GM12878 (cell line): ENCODE data around the gene TTC23. TPM values are rescaled to one million over a fixed set of nuclear protein-coding genes. Genes with fewer than 3 reads are reported as not detected.

Experiments used
- ATAC-seq: fragments of 200-7000 bp; cut with Tn5 transposase; 3 replicates; pipeline ENCODE4 v1.9.1; 2020; ENCODE audit warnings: mild to moderate bottlenecking, moderate library complexity
- BruUV-seq: library from RNA; stranded (reverse); fragments of 400-500 nt; replicated peaks from 2 replicates; lab custom pipeline; 2021; lab: Mats Ljungman, UMichigan
- CTCF ChIA-PET: fragments of 300-600 bp; sonication (Branson Sonifier 250); formaldehyde crosslinking; extraction: SDS; loops from one replicate; lab custom pipeline; 2021; ENCODE audit warnings: inconsistent platforms; lab: Yijun Ruan, JAX
- POLR2A ChIA-PET: fragments of 350-600 bp; formaldehyde crosslinking; extraction: SDS; loops from one replicate; lab custom pipeline; 2021; ENCODE audit warnings: inconsistent platforms; lab: Charles Lee
- RAD21 ChIA-PET: fragments of 300-600 bp; sonication (Branson Sonifier 250); formaldehyde crosslinking; loops from one replicate; lab custom pipeline; 2023; ENCODE audit warnings: antibody characterized with exemption; ENCODE audit not compliant: unreplicated experiment; lab: Charles Lee
- SMC1A ChIA-PET: fragments of 300-600 bp; sonication (Branson Sonifier 250); formaldehyde crosslinking; loops from one replicate; lab custom pipeline; 2023; ENCODE audit not compliant: unreplicated experiment, uncharacterized antibody; lab: Charles Lee
- DNase-seq: peaks from one replicate; pipeline ENCODE4 v3.0.0-alpha.2; 2011; ENCODE audit warnings: low read depth, low spot score
- FAIRE-seq: peaks from 3 replicates; lab custom pipeline; 2011; peaks lifted over from hg19 to GRCh38; lab: Jason Lieb, UNC
- H2AFZ ChIP-seq: 2 replicates; pipeline ENCODE4 v1.6.0; 2011; ENCODE audit warnings: low read depth, low read length, control low read depth; ENCODE audit not compliant: control insufficient read depth
- H3K27ac ChIP-seq: 2 replicates; pipeline ENCODE4 v1.5.1; 2011; ENCODE audit warnings: control low read depth; ENCODE audit not compliant: control insufficient read depth, insufficient read depth
- H3K27me3 ChIP-seq, 2 experiments: replicated peaks in 1 of 2; 2 replicates each; pipeline versions ENCODE4 v1.6.0 to v1.6.1; 2011; ENCODE audit warnings: low read length in 1 of 2; ENCODE audit not compliant: control insufficient read depth in 2 of 2, insufficient read depth in 2 of 2
- H3K36me3 ChIP-seq, 2 experiments: 2 replicates each; pipeline ENCODE4 v1.5.1; 2011; ENCODE audit warnings: low read length in 1 of 2; ENCODE audit not compliant: control insufficient read depth in 2 of 2, insufficient read depth in 2 of 2
- H3K4me1 ChIP-seq: 2 replicates; pipeline ENCODE4 v1.6.1; 2011; ENCODE audit warnings: mild to moderate bottlenecking, low read length, moderate library complexity, mixed read lengths; ENCODE audit not compliant: control insufficient read depth, insufficient read depth
- H3K4me2 ChIP-seq: 2 replicates; pipeline ENCODE4 v1.6.0; 2011; ENCODE audit warnings: control low read depth; ENCODE audit not compliant: control insufficient read depth, insufficient read depth
- H3K4me3 ChIP-seq: fragments of 200-600 bp; sonication (generic); 2 replicates; pipeline ENCODE4 v1.5.1; 2016
- H3K79me2 ChIP-seq: 2 replicates; pipeline ENCODE4 v1.6.0; 2011; ENCODE audit warnings: low read length; ENCODE audit not compliant: control insufficient read depth, insufficient read depth
- H3K9ac ChIP-seq: 2 replicates; pipeline ENCODE4 v1.8.0; 2011; ENCODE audit warnings: low read length, control low read depth, mixed read lengths; ENCODE audit not compliant: control insufficient read depth, insufficient read depth
- H3K9me3 ChIP-seq: replicated peaks from 3 replicates; pipeline ENCODE4 v1.5.1; 2011; ENCODE audit warnings: mild to moderate bottlenecking, low read length; ENCODE audit not compliant: control insufficient read depth, insufficient read depth
- H4K20me1 ChIP-seq: 2 replicates; pipeline ENCODE4 v1.6.0; 2011; ENCODE audit not compliant: control insufficient read depth, insufficient read depth
- CEBPB ChIP-seq, 2 experiments: fragments of 150-350 bp in 1 of 2; IDR thresholded peaks; 2 replicates each; pipeline ENCODE4 v1.6.1; 2012 to 2014; ENCODE audit warnings: low read depth in 2 of 2, low read length in 2 of 2, borderline replicate concordance in 1 of 2, inconsistent platforms in 1 of 2
- CREB1 ChIP-seq: IDR thresholded peaks from 2 replicates; pipeline ENCODE4 v1.6.1; 2012; ENCODE audit warnings: low read depth, mild to moderate bottlenecking, inconsistent platforms
- FOS ChIP-seq: IDR thresholded peaks from 3 replicates; pipeline ENCODE4 v1.6.1; 2011; ENCODE audit warnings: borderline replicate concordance; ENCODE audit not compliant: insufficient read length; ENCODE audit errors: extremely low read depth
- KDM1A ChIP-seq: fragments of 200-600 bp; sonication (generic); IDR thresholded peaks from 2 replicates; pipeline ENCODE4 v1.6.1; 2016; ENCODE audit warnings: borderline replicate concordance
- LARP7 ChIP-seq: fragments of 450-650 bp; IDR thresholded peaks from 2 replicates; pipeline ENCODE4 v1.6.1; 2017; ENCODE audit warnings: mild to moderate bottlenecking
- PAX5 ChIP-seq: IDR thresholded peaks from 2 replicates; pipeline ENCODE4 v1.6.1; 2011; ENCODE audit warnings: low read depth, low read length, borderline replicate concordance
- RCOR1 ChIP-seq: conservative IDR thresholded peaks from 2 replicates; pipeline ENCODE4 v1.6.1; 2012; ENCODE audit warnings: low read depth, low read length, improper control_type of control experiment
- SMAD1 ChIP-seq: fragments of 450-650 bp; IDR thresholded peaks from 2 replicates; pipeline ENCODE4 v1.6.1; 2018; ENCODE audit warnings: mild to moderate bottlenecking, low read depth; ENCODE audit not compliant: partially characterized antibody
- YBX1 ChIP-seq: fragments of 450-650 bp; IDR thresholded peaks from 2 replicates; pipeline ENCODE4 v1.6.1; 2016; ENCODE audit warnings: antibody characterized with exemption
- ZNF622 ChIP-seq: fragments of 450-650 bp; IDR thresholded peaks from 2 replicates; pipeline ENCODE4 v1.6.1; 2017; ENCODE audit warnings: mild to moderate bottlenecking, inconsistent platforms
- WGBS: methylation state at CpG from one replicate; pipeline ENCODE4 v1.1.6; 2016; ENCODE audit warnings: low lambda C conversion rate; ENCODE audit not compliant: insufficient replicate concordance, insufficient coverage; ENCODE audit errors: missing lambda C conversion rate; 5-methylcytosine and 5-hydroxymethylcytosine counted together
- in situ Hi-C: fragments of 300-500 bp; cut with MboI; formaldehyde crosslinking; loops from 9 replicates; pipeline ENCODE4 v1.14.3; 2018; ENCODE audit warnings: mixed read lengths
- intact Hi-C: fragments of 100-400 bp; cut with micrococcal nuclease; formaldehyde crosslinking; loops from one replicate; pipeline ENCODE4 v1.14.2; 2022; ENCODE audit not compliant: unreplicated experiment
- polyA plus RNA-seq, 11 experiments: library from polyadenylated mRNA; depleted of rRNA in 4 of 11; unstranded in 6 of 11; stranded (reverse) in 5 of 11; fragments of >200 nt; fragmentation: Nextera tagmentation in 4 of 11; fragmentation: Illumina TruSeq in 1 of 11; extraction: Ambion mirVana in 4 of 11; extraction: Trizol in 1 of 11; gene quantifications; 1 replicate in 1 of 11; 2 replicates in 10 of 11; pipeline versions ENCODE4 v1.2.1 to v1.2.3, GENCODE V29; 2011 to 2016; ENCODE audit warnings: inconsistent platforms in 2 of 11, missing spikeins in 2 of 11, low read depth in 1 of 11
- total RNA-seq, 4 experiments: library from RNA; depleted of rRNA in 3 of 4; stranded (reverse); fragments of >200 nt in 3 of 4; fragmentation: Illumina TruSeq in 1 of 4; extraction: Trizol in 1 of 4; gene quantifications; 2 replicates each; pipeline versions ENCODE4 v1.2.1 to v1.2.3, GENCODE V29; 2013 to 2021
- TF ChIP-seq, protein P1 (sequence below): fragments of 450-650 bp; formaldehyde crosslinking; IDR thresholded peaks from 2 replicates; pipeline ENCODE4 v1.4.0; 2022; ENCODE audit warnings: mild to moderate bottlenecking, moderate library complexity
- TF ChIP-seq, protein P2 (sequence below): fragments of 450-650 bp; IDR thresholded peaks from 2 replicates; pipeline ENCODE4 v1.6.1; 2017; ENCODE audit warnings: antibody characterized with exemption, mild to moderate bottlenecking, moderate library complexity
- TF ChIP-seq, protein P3 (sequence below): fragments of 450-650 bp; IDR thresholded peaks from 2 replicates; pipeline ENCODE4 v1.6.1; 2017; ENCODE audit warnings: low read depth, mild to moderate bottlenecking, moderate library complexity
- TF ChIP-seq, protein P4 (sequence below): fragments of 450-650 bp; IDR thresholded peaks from 2 replicates; pipeline ENCODE4 v1.6.1; 2016; ENCODE audit warnings: mild to moderate bottlenecking

The TTC23 gene
- total and polyA plus RNA-seq, 10 of the 15 experiments (the other 5 are each of a cell fraction or from before 2014, with no cell fraction given), result 1.2 to 9.0 (median 6.5) TPM

DNA sequence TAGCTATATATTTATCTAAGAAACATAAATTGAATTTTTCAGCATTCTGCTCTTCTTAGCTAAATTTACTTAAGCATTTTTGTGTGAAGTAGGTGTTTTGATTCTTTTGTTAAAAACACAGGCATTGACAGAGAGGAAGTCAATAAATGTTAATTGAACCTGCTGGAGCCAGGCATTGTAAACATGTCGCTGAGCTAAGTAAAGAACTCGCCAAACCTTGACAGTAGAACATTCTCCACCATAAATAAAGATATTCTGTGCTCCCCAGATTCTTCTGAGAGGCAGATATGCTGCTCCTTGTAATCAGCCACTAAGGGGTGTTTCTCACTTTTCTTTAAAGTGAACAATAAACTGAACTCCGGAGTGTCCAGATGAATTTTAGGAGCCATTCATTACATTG lies 106.1 kb downstream of the TTC23 start:
- Histone ChIP-seq H3K9ac (no peak overlapping the region), H3K27me3 (no peaks in the 10 kb centered on the region), H3K4me1 (no peaks in the 10 kb centered on the region), H3K4me3 (no peak overlapping the region), H4K20me1 (no peaks in the 10 kb centered on the region), H3K27ac (no peak overlapping the region), H3K4me2 (no peak overlapping the region), H3K36me3 (no peaks in the 10 kb centered on the region), H3K9me3 (no peaks in the 10 kb centered on the region), H2AFZ (no peak overlapping the region), H3K79me2 (no peaks in the 10 kb centered on the region)
- SMC1A ChIA-PET, result interaction anchor here (1.1 to 2.2 kb wide), 6 partner anchors 13 to 61 kb away, joined by 3 to 4 read pairs (median 4); no protein-coding TSS in a partner anchor
- RAD21 ChIA-PET, result no interaction called here
- CTCF ChIA-PET, result interaction anchor here (0.9 to 2.2 kb wide), 3 partner anchors 12 to 67 kb away, joined by 3 to 4 read pairs (median 3); no protein-coding TSS in a partner anchor
- FAIRE-seq (no peak), ATAC-seq (no peak), DNase-seq (no peak)
- intact Hi-C loops (no loop called here), in situ Hi-C loops (no loop called here)
- BruUV-seq, result no TSS peak
- 72% methylated on average over 3 of the region's 3 CpGs for WGBS
- POLR2A ChIA-PET, result no interaction called here
- no peak for TF ChIP-seq LARP7
- TF ChIP-seq FOS, result no peak
- TF ChIP-seq PAX5, result no peak
- TF ChIP-seq, protein P1, sequence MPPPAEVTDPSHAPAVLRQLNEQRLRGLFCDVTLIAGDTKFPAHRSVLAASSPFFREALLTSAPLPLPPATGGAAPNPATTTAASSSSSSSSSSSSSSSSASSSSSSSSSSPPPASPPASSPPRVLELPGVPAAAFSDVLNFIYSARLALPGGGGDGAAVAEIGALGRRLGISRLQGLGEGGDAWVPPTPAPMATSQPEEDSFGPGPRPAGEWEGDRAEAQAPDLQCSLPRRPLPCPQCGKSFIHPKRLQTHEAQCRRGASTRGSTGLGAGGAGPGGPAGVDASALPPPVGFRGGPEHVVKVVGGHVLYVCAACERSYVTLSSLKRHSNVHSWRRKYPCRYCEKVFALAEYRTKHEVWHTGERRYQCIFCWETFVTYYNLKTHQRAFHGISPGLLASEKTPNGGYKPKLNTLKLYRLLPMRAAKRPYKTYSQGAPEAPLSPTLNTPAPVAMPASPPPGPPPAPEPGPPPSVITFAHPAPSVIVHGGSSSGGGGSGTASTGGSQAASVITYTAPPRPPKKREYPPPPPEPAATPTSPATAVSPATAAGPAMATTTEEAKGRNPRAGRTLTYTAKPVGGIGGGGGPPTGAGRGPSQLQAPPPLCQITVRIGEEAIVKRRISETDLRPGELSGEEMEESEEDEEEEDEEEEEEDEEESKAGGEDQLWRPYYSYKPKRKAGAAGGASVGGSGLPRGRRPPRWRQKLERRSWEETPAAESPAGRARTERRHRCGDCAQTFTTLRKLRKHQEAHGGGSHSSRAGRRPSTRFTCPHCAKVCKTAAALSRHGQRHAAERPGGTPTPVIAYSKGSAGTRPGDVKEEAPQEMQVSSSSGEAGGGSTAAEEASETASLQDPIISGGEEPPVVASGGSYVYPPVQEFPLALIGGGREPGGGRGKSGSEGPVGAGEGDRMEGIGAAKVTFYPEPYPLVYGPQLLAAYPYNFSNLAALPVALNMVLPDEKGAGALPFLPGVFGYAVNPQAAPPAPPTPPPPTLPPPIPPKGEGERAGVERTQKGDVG (CRISPR knock-in tag), result no peak
- TF ChIP-seq YBX1, result no peak
- TF ChIP-seq, protein P2, sequence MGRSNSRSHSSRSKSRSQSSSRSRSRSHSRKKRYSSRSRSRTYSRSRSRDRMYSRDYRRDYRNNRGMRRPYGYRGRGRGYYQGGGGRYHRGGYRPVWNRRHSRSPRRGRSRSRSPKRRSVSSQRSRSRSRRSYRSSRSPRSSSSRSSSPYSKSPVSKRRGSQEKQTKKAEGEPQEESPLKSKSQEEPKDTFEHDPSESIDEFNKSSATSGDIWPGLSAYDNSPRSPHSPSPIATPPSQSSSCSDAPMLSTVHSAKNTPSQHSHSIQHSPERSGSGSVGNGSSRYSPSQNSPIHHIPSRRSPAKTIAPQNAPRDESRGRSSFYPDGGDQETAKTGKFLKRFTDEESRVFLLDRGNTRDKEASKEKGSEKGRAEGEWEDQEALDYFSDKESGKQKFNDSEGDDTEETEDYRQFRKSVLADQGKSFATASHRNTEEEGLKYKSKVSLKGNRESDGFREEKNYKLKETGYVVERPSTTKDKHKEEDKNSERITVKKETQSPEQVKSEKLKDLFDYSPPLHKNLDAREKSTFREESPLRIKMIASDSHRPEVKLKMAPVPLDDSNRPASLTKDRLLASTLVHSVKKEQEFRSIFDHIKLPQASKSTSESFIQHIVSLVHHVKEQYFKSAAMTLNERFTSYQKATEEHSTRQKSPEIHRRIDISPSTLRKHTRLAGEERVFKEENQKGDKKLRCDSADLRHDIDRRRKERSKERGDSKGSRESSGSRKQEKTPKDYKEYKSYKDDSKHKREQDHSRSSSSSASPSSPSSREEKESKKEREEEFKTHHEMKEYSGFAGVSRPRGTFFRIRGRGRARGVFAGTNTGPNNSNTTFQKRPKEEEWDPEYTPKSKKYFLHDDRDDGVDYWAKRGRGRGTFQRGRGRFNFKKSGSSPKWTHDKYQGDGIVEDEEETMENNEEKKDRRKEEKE, result no peak
- TF ChIP-seq RCOR1, result no peak
- TF ChIP-seq ZNF622, result no peak
- TF ChIP-seq CREB1, result no peak
- TF ChIP-seq, protein P3, sequence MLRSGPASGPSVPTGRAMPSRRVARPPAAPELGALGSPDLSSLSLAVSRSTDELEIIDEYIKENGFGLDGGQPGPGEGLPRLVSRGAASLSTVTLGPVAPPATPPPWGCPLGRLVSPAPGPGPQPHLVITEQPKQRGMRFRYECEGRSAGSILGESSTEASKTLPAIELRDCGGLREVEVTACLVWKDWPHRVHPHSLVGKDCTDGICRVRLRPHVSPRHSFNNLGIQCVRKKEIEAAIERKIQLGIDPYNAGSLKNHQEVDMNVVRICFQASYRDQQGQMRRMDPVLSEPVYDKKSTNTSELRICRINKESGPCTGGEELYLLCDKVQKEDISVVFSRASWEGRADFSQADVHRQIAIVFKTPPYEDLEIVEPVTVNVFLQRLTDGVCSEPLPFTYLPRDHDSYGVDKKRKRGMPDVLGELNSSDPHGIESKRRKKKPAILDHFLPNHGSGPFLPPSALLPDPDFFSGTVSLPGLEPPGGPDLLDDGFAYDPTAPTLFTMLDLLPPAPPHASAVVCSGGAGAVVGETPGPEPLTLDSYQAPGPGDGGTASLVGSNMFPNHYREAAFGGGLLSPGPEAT, result no peak
- TF ChIP-seq, protein P4, sequence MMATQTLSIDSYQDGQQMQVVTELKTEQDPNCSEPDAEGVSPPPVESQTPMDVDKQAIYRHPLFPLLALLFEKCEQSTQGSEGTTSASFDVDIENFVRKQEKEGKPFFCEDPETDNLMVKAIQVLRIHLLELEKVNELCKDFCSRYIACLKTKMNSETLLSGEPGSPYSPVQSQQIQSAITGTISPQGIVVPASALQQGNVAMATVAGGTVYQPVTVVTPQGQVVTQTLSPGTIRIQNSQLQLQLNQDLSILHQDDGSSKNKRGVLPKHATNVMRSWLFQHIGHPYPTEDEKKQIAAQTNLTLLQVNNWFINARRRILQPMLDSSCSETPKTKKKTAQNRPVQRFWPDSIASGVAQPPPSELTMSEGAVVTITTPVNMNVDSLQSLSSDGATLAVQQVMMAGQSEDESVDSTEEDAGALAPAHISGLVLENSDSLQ, result no peak
- TF ChIP-seq SMAD1, result no peak
- TF ChIP-seq KDM1A, result no peak
- no peak for TF ChIP-seq CEBPB (IDR thresholded peaks at IDR 0.05; ENCODE audit: borderline replicate concordance in 1 of 2, low read depth in 2 of 2, low read length in 2 of 2)
